ENCODE results near the gene RPTOR. TPM values are rescaled to one million over a fixed set of nuclear protein-coding genes. Genes with fewer than 3 reads are reported as not detected.
"Not testable (repeated sequence)": the region's sequence is repeated elsewhere in the genome, so short reads cannot be mapped to it uniquely, and the experiment has no call there.

The RPTOR gene
- total and polyA plus RNA-seq, 2 experiments from 2014 or later = 13.2 to 37.9 TPM

- Histone ChIP-seq H3K36me3 (no peaks in the 10 kb centered on the region), H3K27me3 (no peaks in the 10 kb centered on the region), H3K9me3 (ENCODE audit: low read depth) (no peaks in the 10 kb centered on the region), H3K4me3 (no peak overlapping the region), H3K27ac (no peak overlapping the region), H3K4me1 (ENCODE audit: low read depth) (no peaks in the 10 kb centered on the region)
- TF ChIP-seq CTCF (IDR thresholded peaks at IDR 0.05; ENCODE audit: low read depth, low read length) = no peak
- DNase-seq (ENCODE audit: low read depth in 1 of 2, low spot score in 1 of 2) = no peak
Measured at GRCh38 chr17:80569924-80570323, 25.3 kb downstream of the RPTOR start.

- no peak for TF ChIP-seq CTCF (IDR thresholded peaks at IDR 0.05; ENCODE audit: low read depth, low read length)
- H3K27ac ChIP-seq = no peak overlapping the region
- H3K4me1 ChIP-seq (ENCODE audit: low read depth) = no peaks in the 10 kb centered on the region
- no peaks in the 10 kb centered on the region for H3K9me3 ChIP-seq (ENCODE audit: low read depth)
- H3K4me3 ChIP-seq = no peak overlapping the region
- DNase-seq (ENCODE audit: low read depth in 1 of 2, low spot score in 1 of 2) = no peak
- no peaks in the 10 kb centered on the region for H3K36me3 ChIP-seq
- H3K27me3 ChIP-seq = no peaks in the 10 kb centered on the region
Measured at GRCh38 chr17:80573701-80574100, 29.1 kb downstream of the RPTOR start.

- TF ChIP-seq CTCF (IDR thresholded peaks at IDR 0.05; ENCODE audit: low read depth, low read length) = no peak
- no peak overlapping the region for H3K4me3 ChIP-seq
- H3K9me3 ChIP-seq (ENCODE audit: low read depth) = no peaks in the 10 kb centered on the region
- H3K36me3 ChIP-seq = no peaks in the 10 kb centered on the region
- no peak for DNase-seq (ENCODE audit: low read depth in 1 of 2, low spot score in 1 of 2)
- H3K27me3 ChIP-seq = no peaks in the 10 kb centered on the region
- no peaks in the 10 kb centered on the region for H3K4me1 ChIP-seq (ENCODE audit: low read depth)
- no peak overlapping the region for H3K27ac ChIP-seq
Measured at GRCh38 chr17:80574496-80574895, 29.9 kb downstream of the RPTOR start.

- peak; percentile 88 to 92 for DNase-seq (ENCODE audit: low read depth in 1 of 2, low spot score in 1 of 2)
- no peaks in the 10 kb centered on the region for H3K9me3 ChIP-seq (ENCODE audit: low read depth)
- H3K27me3 ChIP-seq = no peaks in the 10 kb centered on the region
- H3K27ac ChIP-seq = no peak overlapping the region
- H3K36me3 ChIP-seq = no peaks in the 10 kb centered on the region
- no peaks in the 10 kb centered on the region for H3K4me1 ChIP-seq (ENCODE audit: low read depth)
- peak; percentile 100 for TF ChIP-seq CTCF (IDR thresholded peaks at IDR 0.05; ENCODE audit: low read depth, low read length)
- H3K4me3 ChIP-seq = no peak overlapping the region
Measured at GRCh38 chr17:80575057-80575875, 30.6 kb downstream of the RPTOR start.

- Histone ChIP-seq H3K4me3 (no peak overlapping the region), H3K36me3 (no peaks in the 10 kb centered on the region), H3K27me3 (no peaks in the 10 kb centered on the region), H3K9me3 (ENCODE audit: low read depth) (no peaks in the 10 kb centered on the region), H3K4me1 (ENCODE audit: low read depth) (no peaks in the 10 kb centered on the region), H3K27ac (no peak overlapping the region)
- no peak for TF ChIP-seq CTCF (IDR thresholded peaks at IDR 0.05; ENCODE audit: low read depth, low read length)
- no peak for DNase-seq (ENCODE audit: low read depth in 1 of 2, low spot score in 1 of 2)
Measured at GRCh38 chr17:80577876-80578570, 33.4 kb downstream of the RPTOR start.

- not testable (repeated sequence) for H3K4me3 ChIP-seq; DNase-seq (ENCODE audit: low read depth in 1 of 2, low spot score in 1 of 2); H3K9me3 ChIP-seq (ENCODE audit: low read depth); H3K27ac ChIP-seq; H3K27me3 ChIP-seq; H3K36me3 ChIP-seq; H3K4me1 ChIP-seq (ENCODE audit: low read depth)
Measured at GRCh38 chr17:80578668-80579388, 34.2 kb downstream of the RPTOR start.

Data from cardiac muscle cell (in vitro differentiated cells and primary cell).